Measurements from ENCODE around the gene TNS1. TPM values are rescaled to one million over a fixed set of nuclear protein-coding genes. Genes with fewer than 3 reads are reported as not detected.

TNS1 gene
- polyA plus RNA-seq, 1 of the 3 experiments (the other 2 are of a cell fraction), result 12.1 TPM

DNA sequence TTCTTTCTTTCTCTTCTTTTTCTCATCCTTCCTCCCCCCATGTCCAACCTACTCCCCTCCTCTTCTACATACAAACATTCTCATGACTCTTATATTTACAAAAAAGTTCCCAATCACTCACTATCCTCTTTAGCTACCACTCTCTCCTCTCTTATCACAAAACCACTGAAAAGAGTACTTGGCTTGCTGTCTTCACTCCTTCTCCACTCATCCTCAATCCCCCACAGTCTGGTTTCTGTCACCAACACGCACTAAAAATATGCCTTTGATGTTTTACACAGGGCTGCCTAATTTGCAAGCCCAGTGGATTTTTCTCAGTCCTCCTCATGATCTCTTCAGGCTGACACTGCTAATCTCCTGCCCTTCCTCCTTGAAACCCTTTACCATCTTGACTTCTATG, 159.5 kb downstream of the TNS1 start:
- H3K4me3 ChIP-seq (ENCODE audit: low read depth in 2 of 2, low read length in 1 of 2), result no peak overlapping the region
- 90% methylated on average over 1 of the region's 1 CpG for WGBS (ENCODE audit: low lambda C conversion rate)
- CTCF ChIA-PET, result interaction anchor here (1.2 to 2.3 kb wide), 4 partner anchors 43 to 144 kb away, joined by 4 to 7 read pairs (median 4); no protein-coding TSS in a partner anchor
- peaks cover 43 to 55% of the 10 kb centered on the region in 2 experiments for H3K36me3 ChIP-seq (replicated peaks in 1 of 2; ENCODE audit: control insufficient read depth in 1 of 2, insufficient read depth in 2 of 2, low read length in 1 of 2)
- H3K9ac ChIP-seq, result no peak overlapping the region
- POLR2A ChIA-PET, result no interaction called here
- H3K9me3 ChIP-seq, result no peaks in the 10 kb centered on the region
- H3F3A ChIP-seq (replicated peaks; ENCODE audit: insufficient read depth), result peaks cover 9% of the 10 kb centered on the region
- H3K27me3 ChIP-seq (ENCODE audit: insufficient read depth), result no peaks in the 10 kb centered on the region
- TF ChIP-seq CTCF (IDR thresholded peaks at IDR 0.05) (no peak), TCF12 (IDR thresholded peaks at IDR 0.05) (no peak), FOXJ3 (CRISPR knock-in tag; IDR thresholded peaks at IDR 0.05) (no peak), POLR2AphosphoS5 (IDR thresholded peaks at IDR 0.05; ENCODE audit: low read depth, low read length) (no peak), GABPA (IDR thresholded peaks at IDR 0.05; ENCODE audit: low read depth) (no peak), FOXM1 (IDR thresholded peaks at IDR 0.05; ENCODE audit: low read depth) (no peak), GATA2 (CRISPR knock-in tag; IDR thresholded peaks at IDR 0.05) (no peak), MXI1 (IDR thresholded peaks at IDR 0.05; ENCODE audit: low read depth, low read length) (no peak), JUND (IDR thresholded peaks at IDR 0.05) (no peak), USF1 (IDR thresholded peaks at IDR 0.05; ENCODE audit: borderline replicate concordance, low read depth) (no peak), TEAD4 (IDR thresholded peaks at IDR 0.05; ENCODE audit: borderline replicate concordance, insufficient read depth) (no peak), NRF1 (IDR thresholded peaks at IDR 0.05; ENCODE audit: low read depth, low read length) (no peak)
- no peaks in the 10 kb centered on the region for H3K9me2 ChIP-seq
- H3K27ac ChIP-seq (ENCODE audit: low read depth in 2 of 2, low read length in 1 of 2), result no peak overlapping the region
- peaks cover 29% of the 10 kb centered on the region for H4K20me1 ChIP-seq (ENCODE audit: insufficient read depth)
- DNase-seq, result no peak
- H3K4me2 ChIP-seq, result no peak overlapping the region
- H3K79me2 ChIP-seq (ENCODE audit: insufficient read depth), result peaks cover 64% of the 10 kb centered on the region
- H2AFZ ChIP-seq (ENCODE audit: low read depth), result no peak overlapping the region
- H3K4me1 ChIP-seq (ENCODE audit: control insufficient read depth in 1 of 2, insufficient read depth in 2 of 2, low read depth in 1 of 2, low read length in 1 of 2), result peaks cover 0 to 3% of the 10 kb centered on the region in 2 experiments; a peak in 1 of 4 replicates

DNA sequence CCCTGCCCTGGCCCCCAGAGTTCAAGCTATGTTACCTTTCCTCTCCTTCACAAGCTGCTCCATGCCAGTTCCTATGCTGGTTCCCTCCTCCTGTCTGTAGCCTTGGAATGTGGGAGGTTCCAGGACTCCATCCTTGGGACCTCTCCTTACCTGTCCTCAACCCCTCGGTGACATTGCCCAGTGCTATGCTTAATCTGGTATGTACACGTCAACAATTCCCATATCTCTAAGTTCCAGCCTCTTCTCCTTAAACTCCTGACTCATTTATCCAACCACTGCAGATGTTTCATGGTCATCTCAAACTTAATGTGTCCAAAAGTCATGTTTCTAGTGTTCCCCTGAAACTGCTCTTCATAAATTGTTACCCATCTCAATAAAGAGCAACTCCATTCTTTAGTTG, 160.8 kb downstream of the TNS1 start:
- Histone ChIP-seq H3K4me1 (ENCODE audit: control insufficient read depth in 1 of 2, insufficient read depth in 2 of 2, low read depth in 1 of 2, low read length in 1 of 2) (peaks cover 1 to 12% of the 10 kb centered on the region in 2 experiments; a peak in 2 of 4 replicates), H3K9me3 (no peaks in the 10 kb centered on the region), H3K36me3 (replicated peaks in 1 of 2; ENCODE audit: control insufficient read depth in 1 of 2, insufficient read depth in 2 of 2, low read length in 1 of 2) (peaks cover 32 to 45% of the 10 kb centered on the region in 2 experiments), H3K4me2 (no peak overlapping the region), H3K79me2 (ENCODE audit: insufficient read depth) (peaks cover 59% of the 10 kb centered on the region; the same call in 1 of the 2 replicates), H3K4me3 (ENCODE audit: low read depth in 2 of 2, low read length in 1 of 2) (no peak overlapping the region), H4K20me1 (ENCODE audit: insufficient read depth) (peaks cover 34% of the 10 kb centered on the region), H3F3A (replicated peaks; ENCODE audit: insufficient read depth) (peaks cover 12% of the 10 kb centered on the region), H2AFZ (ENCODE audit: low read depth) (no peak overlapping the region), H3K9ac (no peak overlapping the region), H3K9me2 (no peaks in the 10 kb centered on the region), H3K27me3 (ENCODE audit: insufficient read depth) (no peaks in the 10 kb centered on the region), H3K27ac (ENCODE audit: low read depth in 2 of 2, low read length in 1 of 2) (no peak overlapping the region)
- CTCF ChIA-PET, result no interaction called here
- DNase-seq, result no peak
- WGBS (ENCODE audit: low lambda C conversion rate), result 85% methylated on average over 2 of the region's 2 CpGs
- TF ChIP-seq RFX5 (IDR thresholded peaks at IDR 0.05; ENCODE audit: low read length) (no peak), IRF3 (IDR thresholded peaks at IDR 0.05; ENCODE audit: low read depth, low read length) (no peak), JUND (IDR thresholded peaks at IDR 0.05) (no peak), CHD2 (IDR thresholded peaks at IDR 0.05; ENCODE audit: low read length, partially characterized antibody) (no peak), USF1 (IDR thresholded peaks at IDR 0.05; ENCODE audit: borderline replicate concordance, low read depth) (no peak), FOXJ3 (CRISPR knock-in tag; IDR thresholded peaks at IDR 0.05) (no peak), GABPA (IDR thresholded peaks at IDR 0.05; ENCODE audit: low read depth) (no peak), GATA2 (CRISPR knock-in tag; IDR thresholded peaks at IDR 0.05) (no peak), MXI1 (IDR thresholded peaks at IDR 0.05; ENCODE audit: low read depth, low read length) (no peak)
- TF ChIP-seq, protein P1, sequence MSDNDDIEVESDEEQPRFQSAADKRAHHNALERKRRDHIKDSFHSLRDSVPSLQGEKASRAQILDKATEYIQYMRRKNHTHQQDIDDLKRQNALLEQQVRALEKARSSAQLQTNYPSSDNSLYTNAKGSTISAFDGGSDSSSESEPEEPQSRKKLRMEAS (IDR thresholded peaks at IDR 0.05; ENCODE audit: low read depth), result no peak
- POLR2A ChIA-PET, result no interaction called here
